ENCODE results near the gene VOPP1.
A peak's percentile ranks its signal among the peaks of the same experiment; 100 is the strongest.

VOPP1 gene

DNA sequence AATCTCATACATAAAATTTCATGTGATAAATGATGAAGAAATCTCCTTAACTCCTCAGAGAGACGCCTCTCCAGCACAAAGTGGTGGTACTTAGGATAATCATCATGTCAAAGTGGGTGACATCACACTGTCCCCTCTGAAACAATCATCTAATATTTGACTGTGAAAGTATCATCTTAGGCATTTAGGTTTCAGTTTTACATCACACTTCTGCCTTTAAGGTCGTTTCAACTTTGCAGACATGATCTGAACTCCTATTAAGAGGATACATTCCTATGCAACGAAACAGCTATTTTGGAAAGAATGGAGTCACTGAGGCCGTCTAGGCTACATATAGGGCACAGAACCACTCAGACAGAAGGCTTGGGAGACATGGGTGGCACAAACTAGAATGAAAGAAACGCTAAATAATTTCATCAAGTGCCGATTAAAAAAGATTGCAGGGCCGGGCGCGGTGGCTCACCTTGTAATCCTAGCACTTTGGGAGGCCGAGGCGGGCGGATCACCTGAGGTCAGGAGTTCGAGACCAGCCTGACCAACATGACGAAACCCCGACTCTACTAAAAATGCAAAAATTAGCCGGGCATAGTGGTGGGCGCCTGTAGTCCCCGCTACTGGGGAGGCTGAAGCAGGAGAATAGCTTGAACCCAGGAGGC, 2.0 kb downstream of the VOPP1 start:
- TF ChIP-seq, protein P1, sequence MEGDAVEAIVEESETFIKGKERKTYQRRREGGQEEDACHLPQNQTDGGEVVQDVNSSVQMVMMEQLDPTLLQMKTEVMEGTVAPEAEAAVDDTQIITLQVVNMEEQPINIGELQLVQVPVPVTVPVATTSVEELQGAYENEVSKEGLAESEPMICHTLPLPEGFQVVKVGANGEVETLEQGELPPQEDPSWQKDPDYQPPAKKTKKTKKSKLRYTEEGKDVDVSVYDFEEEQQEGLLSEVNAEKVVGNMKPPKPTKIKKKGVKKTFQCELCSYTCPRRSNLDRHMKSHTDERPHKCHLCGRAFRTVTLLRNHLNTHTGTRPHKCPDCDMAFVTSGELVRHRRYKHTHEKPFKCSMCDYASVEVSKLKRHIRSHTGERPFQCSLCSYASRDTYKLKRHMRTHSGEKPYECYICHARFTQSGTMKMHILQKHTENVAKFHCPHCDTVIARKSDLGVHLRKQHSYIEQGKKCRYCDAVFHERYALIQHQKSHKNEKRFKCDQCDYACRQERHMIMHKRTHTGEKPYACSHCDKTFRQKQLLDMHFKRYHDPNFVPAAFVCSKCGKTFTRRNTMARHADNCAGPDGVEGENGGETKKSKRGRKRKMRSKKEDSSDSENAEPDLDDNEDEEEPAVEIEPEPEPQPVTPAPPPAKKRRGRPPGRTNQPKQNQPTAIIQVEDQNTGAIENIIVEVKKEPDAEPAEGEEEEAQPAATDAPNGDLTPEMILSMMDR (IDR thresholded peaks at IDR 0.05; ENCODE audit: low read depth, low read length, missing control alignments), result no peak
- no peak for DNase-seq (ENCODE audit: low read depth)
- in situ Hi-C loops (cut with HindIII; ENCODE audit: low sequenced_read_pairs), result loop anchor here (5.0 to 25.0 kb wide), 3 partner anchors 103 to 758 kb away; no protein-coding TSS in a partner anchor
- peak overlapping the region; percentile 89 for H3K4me3 ChIP-seq (ENCODE audit: low read depth, low read length)

DNA sequence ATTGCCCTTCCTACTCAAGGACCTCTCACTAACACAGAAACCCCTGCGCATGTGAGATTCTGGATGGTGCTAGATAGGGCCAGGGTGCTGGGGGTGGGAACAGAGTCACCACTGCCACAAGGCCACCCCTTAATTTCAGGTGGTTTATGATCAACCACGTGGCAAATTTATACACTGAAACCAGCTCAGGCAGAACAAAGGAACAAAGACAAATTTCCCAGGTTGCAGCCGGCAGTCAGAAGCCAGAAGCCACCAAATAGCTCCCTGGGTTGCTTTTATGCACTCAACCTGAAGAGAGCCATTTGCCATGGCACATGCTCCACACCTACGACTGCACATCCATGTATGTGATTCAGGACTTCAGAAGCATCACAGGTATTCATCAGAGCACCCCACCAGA, 2.5 kb downstream of the VOPP1 start:
- in situ Hi-C loops (cut with HindIII; ENCODE audit: low sequenced_read_pairs), result loop anchor here (5.0 to 25.0 kb wide), 3 partner anchors 102 to 757 kb away; no protein-coding TSS in a partner anchor
- H3K4me3 ChIP-seq (ENCODE audit: low read depth, low read length), result peak overlapping the region; percentile 89
- TF ChIP-seq, protein P1 (IDR thresholded peaks at IDR 0.05; ENCODE audit: low read depth, low read length, missing control alignments), result no peak
- DNase-seq (ENCODE audit: low read depth), result no peak

DNA sequence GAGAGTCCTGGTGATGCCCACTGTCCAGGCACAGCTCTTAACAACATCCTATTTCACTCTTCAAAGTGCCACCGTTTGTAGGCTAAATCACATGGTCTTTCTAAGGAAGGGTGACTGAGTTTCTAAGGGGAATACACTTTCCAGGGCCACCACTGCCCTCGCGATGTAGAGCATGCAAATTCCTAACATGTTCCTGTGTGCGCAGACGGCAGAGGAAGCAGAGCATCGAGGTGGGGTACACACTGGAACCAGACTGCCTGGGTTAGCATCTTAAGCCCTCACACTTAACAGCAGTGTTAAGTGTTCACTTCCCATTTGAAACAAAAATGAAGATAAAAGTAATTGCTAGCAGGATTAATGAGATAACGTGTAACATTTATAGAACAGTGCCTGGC, 3.0 kb downstream of the VOPP1 start:
- no peak for DNase-seq (ENCODE audit: low read depth)
- H3K4me3 ChIP-seq (ENCODE audit: low read depth, low read length), result no peak overlapping the region
- in situ Hi-C loops (cut with HindIII; ENCODE audit: low sequenced_read_pairs), result loop anchor here (25.0 kb wide), 1 partner anchor 757 kb away; no protein-coding TSS in a partner anchor
- TF ChIP-seq, protein P1 (IDR thresholded peaks at IDR 0.05; ENCODE audit: low read depth, low read length, missing control alignments), result no peak

DNA sequence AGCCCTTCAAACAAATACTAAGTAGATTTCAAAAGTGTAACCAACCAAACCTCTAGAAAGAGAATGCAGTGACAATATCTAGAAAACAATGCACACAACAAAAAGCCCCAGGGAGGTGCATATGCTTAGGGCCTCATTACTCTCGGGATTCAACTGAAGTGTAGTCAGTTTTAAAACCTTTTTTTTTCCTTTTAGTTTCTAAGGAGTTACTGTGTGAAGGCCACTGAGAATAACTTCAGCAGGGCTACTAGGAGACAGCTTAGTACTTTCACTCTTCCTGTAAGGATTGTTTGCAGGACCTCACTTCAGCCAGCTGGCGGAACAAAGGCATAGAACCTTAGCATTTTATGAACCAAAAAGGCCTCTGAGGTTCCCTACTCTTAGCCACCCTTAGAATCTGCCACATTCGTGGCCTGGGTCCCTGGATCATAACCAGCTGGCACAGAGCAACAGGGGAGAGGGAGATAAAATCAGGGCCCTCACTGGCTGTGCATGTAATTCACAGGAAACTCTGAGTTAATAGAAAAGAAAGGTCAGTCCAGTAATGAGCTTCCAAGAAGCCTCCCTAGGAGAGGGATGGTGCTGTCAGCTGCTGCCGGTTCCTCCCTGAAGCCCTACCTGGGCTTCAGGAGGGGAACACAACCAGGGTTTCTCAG, 3.6 kb downstream of the VOPP1 start:
- DNase-seq (ENCODE audit: low read depth), result no peak
- in situ Hi-C loops (cut with HindIII; ENCODE audit: low sequenced_read_pairs), result loop anchor here (25.0 kb wide), 1 partner anchor 756 kb away; no protein-coding TSS in a partner anchor
- H3K4me3 ChIP-seq (ENCODE audit: low read depth, low read length), result no peak overlapping the region
- TF ChIP-seq, protein P1 (IDR thresholded peaks at IDR 0.05; ENCODE audit: low read depth, low read length, missing control alignments), result peak; percentile 31

DNA sequence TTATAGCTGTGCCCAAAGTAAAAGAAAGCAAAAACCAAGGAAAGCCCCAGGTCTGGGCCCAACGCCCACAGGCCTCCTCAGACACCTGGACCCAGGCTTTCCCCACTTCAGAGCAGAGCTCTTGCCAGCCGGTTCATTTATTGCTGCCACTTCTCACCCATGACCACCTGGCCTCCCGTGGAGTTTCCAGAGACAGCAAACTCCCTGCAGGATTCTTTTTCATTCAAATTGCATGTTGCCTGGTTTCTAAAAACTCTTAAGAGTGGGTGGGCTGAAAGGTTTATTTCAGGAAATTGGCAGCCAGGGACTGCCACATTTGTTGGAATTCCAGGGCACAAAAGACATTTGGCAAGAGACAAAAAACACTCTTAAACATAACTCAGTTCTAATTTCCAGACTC, 4.7 kb downstream of the VOPP1 start:
- DNase-seq (ENCODE audit: low read depth), result no peak
- TF ChIP-seq, protein P1 (IDR thresholded peaks at IDR 0.05; ENCODE audit: low read depth, low read length, missing control alignments), result no peak
- H3K4me3 ChIP-seq (ENCODE audit: low read depth, low read length), result no peak overlapping the region
- in situ Hi-C loops (cut with HindIII; ENCODE audit: low sequenced_read_pairs), result loop anchor here (25.0 kb wide), 1 partner anchor 755 kb away; no protein-coding TSS in a partner anchor

DNA sequence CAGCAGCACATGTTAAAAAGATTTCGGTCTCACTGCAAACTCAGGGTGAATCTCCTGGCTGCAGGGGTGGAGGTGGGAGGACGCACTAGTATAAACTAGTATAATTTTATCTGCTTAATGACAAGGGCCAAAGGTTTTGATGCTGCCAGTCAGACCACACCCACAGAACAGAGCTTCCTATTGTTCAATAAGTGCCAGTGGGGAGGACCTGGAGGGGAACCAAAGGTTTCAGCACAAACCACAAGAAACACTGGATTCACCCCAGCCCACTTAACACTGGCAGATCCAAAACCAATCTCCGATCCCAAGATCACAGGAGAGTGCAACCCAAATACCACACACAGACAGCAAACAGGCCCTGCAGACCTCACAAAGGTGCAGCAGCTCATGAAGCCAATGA, 6.6 kb downstream of the VOPP1 start:
- in situ Hi-C loops (cut with HindIII; ENCODE audit: low sequenced_read_pairs), result loop anchor here (25.0 kb wide), 1 partner anchor 753 kb away; no protein-coding TSS in a partner anchor
- no peak for DNase-seq (ENCODE audit: low read depth)
- TF ChIP-seq, protein P1 (IDR thresholded peaks at IDR 0.05; ENCODE audit: low read depth, low read length, missing control alignments), result no peak
- no peak overlapping the region for H3K4me3 ChIP-seq (ENCODE audit: low read depth, low read length)
